ENCODE data around the gene SP140L.
"Not testable (repeated sequence)": the region's sequence is repeated elsewhere in the genome, so short reads cannot be mapped to it uniquely, and the experiment has no call there.

Gene SP140L

GRCh38 chr2:230430957-230431910, 104.2 kb downstream of the SP140L start:
- H3K4me3 ChIP-seq (ENCODE audit: control insufficient read depth, low read depth, low read length): no peak overlapping the region
- TF ChIP-seq, protein P1, sequence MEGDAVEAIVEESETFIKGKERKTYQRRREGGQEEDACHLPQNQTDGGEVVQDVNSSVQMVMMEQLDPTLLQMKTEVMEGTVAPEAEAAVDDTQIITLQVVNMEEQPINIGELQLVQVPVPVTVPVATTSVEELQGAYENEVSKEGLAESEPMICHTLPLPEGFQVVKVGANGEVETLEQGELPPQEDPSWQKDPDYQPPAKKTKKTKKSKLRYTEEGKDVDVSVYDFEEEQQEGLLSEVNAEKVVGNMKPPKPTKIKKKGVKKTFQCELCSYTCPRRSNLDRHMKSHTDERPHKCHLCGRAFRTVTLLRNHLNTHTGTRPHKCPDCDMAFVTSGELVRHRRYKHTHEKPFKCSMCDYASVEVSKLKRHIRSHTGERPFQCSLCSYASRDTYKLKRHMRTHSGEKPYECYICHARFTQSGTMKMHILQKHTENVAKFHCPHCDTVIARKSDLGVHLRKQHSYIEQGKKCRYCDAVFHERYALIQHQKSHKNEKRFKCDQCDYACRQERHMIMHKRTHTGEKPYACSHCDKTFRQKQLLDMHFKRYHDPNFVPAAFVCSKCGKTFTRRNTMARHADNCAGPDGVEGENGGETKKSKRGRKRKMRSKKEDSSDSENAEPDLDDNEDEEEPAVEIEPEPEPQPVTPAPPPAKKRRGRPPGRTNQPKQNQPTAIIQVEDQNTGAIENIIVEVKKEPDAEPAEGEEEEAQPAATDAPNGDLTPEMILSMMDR (IDR thresholded peaks at IDR 0.05; ENCODE audit: control insufficient read depth, insufficient read depth, low read depth, low read length, missing control alignments): no peak
- no peak for DNase-seq (ENCODE audit: low read depth)

DNA sequence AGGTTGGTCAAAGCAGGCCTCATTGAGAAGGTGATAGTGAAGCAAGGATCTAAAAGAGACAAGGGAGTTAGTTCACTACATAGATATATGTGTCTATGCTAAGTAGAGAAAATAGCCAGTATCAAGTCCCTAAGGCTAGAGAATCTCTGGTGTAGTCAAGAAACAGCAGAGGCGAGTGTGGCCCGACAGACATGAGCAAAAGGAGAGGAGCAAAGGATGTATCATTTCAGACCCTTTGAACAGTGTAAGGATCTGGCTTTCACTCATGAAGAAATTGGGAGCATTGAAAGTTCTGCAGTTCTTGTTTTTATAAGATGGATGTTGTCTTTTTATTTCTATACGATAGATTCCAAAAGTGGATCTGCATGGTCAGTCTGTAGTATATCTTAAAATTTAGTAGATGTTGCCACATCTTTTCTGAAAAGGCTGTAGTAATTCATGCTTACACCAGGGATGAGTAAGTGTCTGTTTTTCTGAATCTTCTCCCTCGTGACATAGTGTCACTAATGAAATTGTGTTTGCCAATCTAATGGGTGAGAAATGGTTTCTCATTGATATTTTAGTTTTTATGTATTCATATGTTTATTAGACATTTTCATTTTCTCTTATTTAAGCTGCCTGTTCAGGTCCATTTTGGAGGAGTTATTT, 107.8 kb downstream of the SP140L start:
- no peak overlapping the region for H3K4me3 ChIP-seq (ENCODE audit: control insufficient read depth, low read depth, low read length)
- DNase-seq (ENCODE audit: low read depth): no peak

DNA sequence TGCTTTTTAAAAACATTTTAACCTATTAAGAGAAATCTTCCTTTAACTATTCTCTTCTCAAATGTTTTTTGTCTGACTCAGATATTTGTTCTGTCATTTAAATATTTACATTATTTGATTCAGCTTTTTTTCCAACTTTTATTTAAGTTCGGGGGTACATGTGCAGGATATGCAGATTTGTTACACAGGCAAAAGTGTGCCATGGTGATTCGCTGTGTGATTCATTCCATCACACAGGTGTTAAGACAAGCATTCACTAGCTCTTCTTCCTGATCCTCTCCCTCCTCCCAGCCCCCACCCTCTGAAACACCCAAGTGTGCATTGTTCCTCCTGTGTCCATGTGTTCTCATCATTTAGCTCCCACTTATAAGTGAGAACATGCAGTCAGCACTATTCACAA, 108.4 kb downstream of the SP140L start:
- no peak for DNase-seq (ENCODE audit: low read depth)
- H3K4me3 ChIP-seq (ENCODE audit: control insufficient read depth, low read depth, low read length): no peak overlapping the region
- TF ChIP-seq, protein P1 (IDR thresholded peaks at IDR 0.05; ENCODE audit: control insufficient read depth, insufficient read depth, low read depth, low read length, missing control alignments): no peak

More for the DNA sequence above, 107.8 kb downstream of the SP140L start:
- TF ChIP-seq, protein P1 (IDR thresholded peaks at IDR 0.05; ENCODE audit: control insufficient read depth, insufficient read depth, low read depth, low read length, missing control alignments): no peak

- H3K4me3 ChIP-seq (ENCODE audit: control insufficient read depth, low read depth, low read length); DNase-seq (ENCODE audit: low read depth): not testable (repeated sequence)
These were observed 112.1 kb downstream of the SP140L start for GRCh38 chr2:230439121-230439520.

- no peak for DNase-seq (ENCODE audit: low read depth)
- no peak overlapping the region for H3K4me3 ChIP-seq (ENCODE audit: control insufficient read depth, low read depth, low read length)
These were observed 112.6 kb downstream of the SP140L start for GRCh38 chr2:230439590-230439989.

GRCh38 chr2:230441227-230441897, 114.4 kb downstream of the SP140L start:
- H3K4me3 ChIP-seq (ENCODE audit: control insufficient read depth, low read depth, low read length): no peak overlapping the region
- DNase-seq (ENCODE audit: low read depth): no peak
- TF ChIP-seq, protein P1 (IDR thresholded peaks at IDR 0.05; ENCODE audit: control insufficient read depth, insufficient read depth, low read depth, low read length, missing control alignments): no peak

More at GRCh38 chr2:230439590-230439989, 112.6 kb downstream of the SP140L start:
- TF ChIP-seq, protein P1 (IDR thresholded peaks at IDR 0.05; ENCODE audit: control insufficient read depth, insufficient read depth, low read depth, low read length, missing control alignments): no peak
